ENCODE data around the gene FOXC1. TPM values are rescaled to one million over a fixed set of nuclear protein-coding genes. Genes with fewer than 3 reads are reported as not detected.

Gene FOXC1
- total RNA-seq, 1 donor from 2014 or later, result 0.45 TPM

DNA sequence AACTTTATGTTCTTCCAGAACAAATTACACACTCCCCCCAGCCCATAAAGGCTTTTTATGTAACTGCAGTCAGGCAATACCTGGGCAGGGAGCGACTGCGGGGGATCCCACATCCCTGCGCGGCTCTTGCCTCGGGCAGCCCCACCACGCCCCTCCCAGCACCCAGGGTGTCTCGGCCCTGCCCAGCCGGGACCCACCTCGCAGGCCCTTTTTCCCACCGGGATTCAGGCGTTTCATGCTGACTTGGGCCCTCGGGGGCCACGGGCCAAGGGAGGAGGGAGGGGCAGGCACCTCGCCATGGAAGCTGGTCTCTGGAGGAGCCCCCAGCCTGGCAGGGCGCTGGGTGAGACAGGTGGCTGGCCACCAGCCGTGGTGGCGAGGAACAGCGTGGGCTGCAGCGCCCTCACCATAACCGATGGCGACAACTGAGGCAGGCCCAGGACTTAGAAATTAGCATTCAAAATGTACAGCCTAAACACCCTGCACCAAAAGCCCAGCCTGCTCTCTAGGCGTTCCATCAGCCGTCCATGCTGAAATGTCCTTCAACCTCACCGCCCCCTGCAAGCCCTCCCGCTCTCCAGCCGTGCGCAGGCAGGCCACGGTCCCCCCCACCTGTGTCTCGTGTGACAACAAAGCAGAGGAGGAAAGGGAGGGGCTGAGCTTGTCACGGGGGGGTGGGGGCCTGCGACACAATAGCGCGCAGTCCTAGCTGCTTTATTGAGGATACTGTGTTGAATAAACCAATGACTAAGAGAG is 15.1 kb upstream of the FOXC1 start:
- no peak overlapping the region for H3K4me3 Mint-ChIP-seq

DNA sequence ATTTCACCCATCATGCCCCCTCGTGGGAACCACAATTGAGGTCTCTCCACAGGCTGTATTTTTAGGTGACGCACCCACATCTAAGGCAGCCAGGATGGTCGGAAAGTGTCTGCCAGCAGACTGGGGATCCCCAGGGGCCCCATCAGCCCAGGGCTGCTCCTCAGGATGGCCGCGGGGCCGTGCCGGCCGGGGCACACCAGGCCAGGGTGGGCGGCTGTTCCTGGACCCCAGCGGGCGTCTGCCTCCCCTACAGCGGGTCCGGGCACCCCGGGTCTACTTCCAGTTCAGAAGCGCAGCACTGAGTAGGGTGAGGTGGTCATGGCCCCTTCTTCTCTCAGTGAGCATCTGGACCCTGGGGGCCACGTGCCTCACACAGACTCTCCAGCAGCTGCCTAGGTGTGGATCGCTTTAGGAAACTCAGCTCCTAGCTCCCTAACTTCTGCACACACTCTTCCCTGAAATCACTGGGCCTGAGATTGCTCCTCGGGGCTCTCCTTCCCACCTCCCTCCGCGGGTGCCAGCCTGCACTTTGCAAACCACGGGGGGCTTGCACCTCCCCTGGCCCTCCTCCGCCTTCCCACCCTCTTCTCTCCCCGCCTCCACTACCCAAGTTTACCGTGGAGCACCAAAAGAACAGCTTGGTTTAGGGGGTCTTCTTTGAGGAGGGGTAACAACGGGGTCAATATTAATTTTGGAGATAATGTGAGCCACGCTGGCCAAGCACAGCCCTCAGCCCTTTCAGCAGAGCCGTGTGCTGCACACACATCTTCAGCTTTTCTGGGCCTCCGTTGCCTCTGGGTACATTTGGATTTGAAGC is 14.2 kb upstream of the FOXC1 start:
- Histone ChIP-seq H3K4me2 (no peak overlapping the region), H3K4me3 (no peak overlapping the region)

More for the DNA sequence above, 15.1 kb upstream of the FOXC1 start:
- Mint-ChIP-seq H3K27ac (no peak overlapping the region), H3K9me3 (no peaks in the 10 kb centered on the region), H3K27me3 (ENCODE audit: insufficient read depth, low read depth) (peaks cover 7% of the 10 kb centered on the region), H3K4me1 (peaks cover 19% of the 10 kb centered on the region), H3K36me3 (no peaks in the 10 kb centered on the region)
- H3K36me3 ChIP-seq, result no peaks in the 10 kb centered on the region
- no peak for DNase-seq (ENCODE audit: low spot score)
- peaks cover 31% of the 10 kb centered on the region for H3K27me3 ChIP-seq
- H3K9ac ChIP-seq, result no peak overlapping the region
- H3K27ac ChIP-seq, result no peak overlapping the region
- TF ChIP-seq EZH2phosphoT487 (IDR thresholded peaks at IDR 0.05) (no peak), EZH2 (IDR thresholded peaks at IDR 0.05) (no peak)
- TF ChIP-seq, protein P1, sequence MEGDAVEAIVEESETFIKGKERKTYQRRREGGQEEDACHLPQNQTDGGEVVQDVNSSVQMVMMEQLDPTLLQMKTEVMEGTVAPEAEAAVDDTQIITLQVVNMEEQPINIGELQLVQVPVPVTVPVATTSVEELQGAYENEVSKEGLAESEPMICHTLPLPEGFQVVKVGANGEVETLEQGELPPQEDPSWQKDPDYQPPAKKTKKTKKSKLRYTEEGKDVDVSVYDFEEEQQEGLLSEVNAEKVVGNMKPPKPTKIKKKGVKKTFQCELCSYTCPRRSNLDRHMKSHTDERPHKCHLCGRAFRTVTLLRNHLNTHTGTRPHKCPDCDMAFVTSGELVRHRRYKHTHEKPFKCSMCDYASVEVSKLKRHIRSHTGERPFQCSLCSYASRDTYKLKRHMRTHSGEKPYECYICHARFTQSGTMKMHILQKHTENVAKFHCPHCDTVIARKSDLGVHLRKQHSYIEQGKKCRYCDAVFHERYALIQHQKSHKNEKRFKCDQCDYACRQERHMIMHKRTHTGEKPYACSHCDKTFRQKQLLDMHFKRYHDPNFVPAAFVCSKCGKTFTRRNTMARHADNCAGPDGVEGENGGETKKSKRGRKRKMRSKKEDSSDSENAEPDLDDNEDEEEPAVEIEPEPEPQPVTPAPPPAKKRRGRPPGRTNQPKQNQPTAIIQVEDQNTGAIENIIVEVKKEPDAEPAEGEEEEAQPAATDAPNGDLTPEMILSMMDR (IDR thresholded peaks at IDR 0.05), result no peak
- no peaks in the 10 kb centered on the region for H3K9me3 ChIP-seq (ENCODE audit: low read depth)
- H3F3A ChIP-seq (ENCODE audit: low read depth), result no peaks in the 10 kb centered on the region
- H3K4me2 ChIP-seq, result no peak overlapping the region
- H4K20me1 ChIP-seq (ENCODE audit: low read depth), result no peaks in the 10 kb centered on the region
- H3K79me2 ChIP-seq (ENCODE audit: low read depth), result no peaks in the 10 kb centered on the region
- H3K4me3 ChIP-seq, result no peak overlapping the region
- H3K4me1 ChIP-seq, result peaks cover 13% of the 10 kb centered on the region
- H2AFZ ChIP-seq (replicated peaks), result no peak overlapping the region

DNA sequence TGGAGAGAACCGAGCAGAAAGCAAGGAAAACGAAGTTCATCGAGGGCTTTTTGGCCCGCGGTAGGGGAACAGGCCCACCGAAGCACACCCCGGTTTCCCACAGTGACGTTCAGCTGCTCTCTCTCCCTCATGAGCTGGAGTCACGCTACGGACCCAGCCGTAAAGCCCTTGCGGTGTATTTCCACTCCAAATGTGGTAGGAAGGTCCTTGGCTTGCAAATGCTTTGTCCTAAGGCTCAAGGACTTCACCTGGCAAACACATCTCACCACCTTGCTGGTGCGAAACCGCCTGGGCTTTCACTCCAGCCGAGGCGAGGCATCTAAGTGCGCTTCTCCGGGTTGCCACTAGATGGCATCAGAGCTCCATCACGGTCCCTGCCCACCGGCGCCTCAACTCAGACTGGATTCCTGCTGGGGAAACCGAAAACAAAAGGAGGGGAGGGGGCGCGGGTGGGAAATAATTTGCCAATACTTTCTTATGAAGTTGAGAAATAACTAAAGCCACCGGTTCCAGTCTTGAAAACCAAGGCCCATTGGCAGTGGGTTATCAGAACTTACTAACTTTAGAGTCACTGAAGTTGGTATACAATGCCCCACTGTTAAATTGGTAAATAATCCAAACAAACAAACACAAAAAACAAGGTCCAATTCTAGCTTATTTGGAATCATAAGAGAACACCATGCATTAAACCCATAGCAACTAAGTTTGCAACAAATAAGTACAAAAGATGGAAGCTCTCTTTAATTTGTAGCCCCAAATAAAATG is 13.4 kb upstream of the FOXC1 start:
- Histone ChIP-seq H3K4me2 (peak overlapping the region; percentile 51), H3K27ac (no peak overlapping the region), H2AFZ (replicated peaks) (peak overlapping the region; percentile 68), H3K9me3 (ENCODE audit: low read depth) (no peaks in the 10 kb centered on the region), H3K9ac (no peak overlapping the region), H3F3A (ENCODE audit: low read depth) (no peaks in the 10 kb centered on the region), H3K4me3 (no peak overlapping the region), H3K36me3 (no peaks in the 10 kb centered on the region), H4K20me1 (ENCODE audit: low read depth) (no peaks in the 10 kb centered on the region), H3K4me1 (peaks cover 13% of the 10 kb centered on the region), H3K27me3 (peaks cover 37% of the 10 kb centered on the region), H3K79me2 (ENCODE audit: low read depth) (no peaks in the 10 kb centered on the region)
- no peak overlapping the region for H3K27ac Mint-ChIP-seq
- DNase-seq (ENCODE audit: low spot score), result peak; percentile 80
- no peak for TF ChIP-seq EZH2phosphoT487 (IDR thresholded peaks at IDR 0.05)
- TF ChIP-seq, protein P1 (IDR thresholded peaks at IDR 0.05), result peak; percentile 96
- peaks cover 8% of the 10 kb centered on the region for H3K27me3 Mint-ChIP-seq (ENCODE audit: insufficient read depth, low read depth)
- H3K36me3 Mint-ChIP-seq, result no peaks in the 10 kb centered on the region
- H3K4me1 Mint-ChIP-seq, result peaks cover 19% of the 10 kb centered on the region
- H3K9me3 Mint-ChIP-seq, result no peaks in the 10 kb centered on the region
- H3K4me3 Mint-ChIP-seq, result no peak overlapping the region

More for the DNA sequence above, 14.2 kb upstream of the FOXC1 start:
- Histone ChIP-seq H3K9ac (no peak overlapping the region), H3K27me3 (peaks cover 31% of the 10 kb centered on the region), H2AFZ (replicated peaks) (peak overlapping the region; percentile 68), H3K79me2 (ENCODE audit: low read depth) (no peaks in the 10 kb centered on the region), H3K4me1 (peaks cover 13% of the 10 kb centered on the region), H3K36me3 (no peaks in the 10 kb centered on the region), H3K27ac (no peak overlapping the region), H3K9me3 (ENCODE audit: low read depth) (no peaks in the 10 kb centered on the region), H4K20me1 (ENCODE audit: low read depth) (no peaks in the 10 kb centered on the region), H3F3A (ENCODE audit: low read depth) (no peaks in the 10 kb centered on the region)
- H3K27me3 Mint-ChIP-seq (ENCODE audit: insufficient read depth, low read depth), result peaks cover 8% of the 10 kb centered on the region
- H3K4me1 Mint-ChIP-seq, result peaks cover 19% of the 10 kb centered on the region
- no peak overlapping the region for H3K4me3 Mint-ChIP-seq
- H3K36me3 Mint-ChIP-seq, result no peaks in the 10 kb centered on the region
- H3K27ac Mint-ChIP-seq, result no peak overlapping the region
- no peak for DNase-seq (ENCODE audit: low spot score)
- TF ChIP-seq EZH2phosphoT487 (IDR thresholded peaks at IDR 0.05), result no peak
- TF ChIP-seq, protein P1 (IDR thresholded peaks at IDR 0.05), result no peak
- TF ChIP-seq EZH2 (IDR thresholded peaks at IDR 0.05), result no peak
- no peaks in the 10 kb centered on the region for H3K9me3 Mint-ChIP-seq

Data from neural progenitor cell (in vitro differentiated cells).